Osteoblast (primary cell): ENCODE data around the gene FAM3B. TPM values are rescaled to one million over a fixed set of nuclear protein-coding genes. Genes with fewer than 3 reads are reported as not detected.

Source experiments
- DNase-seq: peaks from one replicate; pipeline ENCODE4 v3.0.0; 2011; ENCODE audit warnings: low spot score, mixed read lengths; ENCODE audit not compliant: insufficient read length; ENCODE audit errors: missing footprints
- H2AFZ ChIP-seq: 2 replicates; pipeline ENCODE4 v1.6.0; 2011; ENCODE audit warnings: mild to moderate bottlenecking, low read length
- H3K27ac ChIP-seq: 2 replicates; pipeline ENCODE4 v1.5.1; 2011; ENCODE audit warnings: mild to moderate bottlenecking, low read depth, low read length, moderate library complexity
- H3K27me3 ChIP-seq: 2 replicates; pipeline ENCODE4 v1.6.0; 2012; ENCODE audit warnings: mild to moderate bottlenecking, control low read depth, inconsistent platforms, low read length, moderate library complexity; ENCODE audit not compliant: insufficient read depth
- H3K36me3 ChIP-seq: 2 replicates; pipeline ENCODE4 v1.5.1; 2011; ENCODE audit warnings: mild to moderate bottlenecking, low read length, control low read depth, moderate library complexity; ENCODE audit not compliant: insufficient read depth
- H3K4me1 ChIP-seq: 2 replicates; pipeline ENCODE4 v1.5.1; 2011; ENCODE audit warnings: mild to moderate bottlenecking, low read length, control low read depth, moderate library complexity; ENCODE audit not compliant: insufficient read depth
- H3K4me2 ChIP-seq: 2 replicates; pipeline ENCODE4 v1.6.0; 2011; ENCODE audit warnings: mild to moderate bottlenecking, low read length; ENCODE audit not compliant: insufficient read depth
- H3K4me3 ChIP-seq: fragments of 200-600 bp; sonication (generic); 3 replicates; pipeline ENCODE4 v1.5.1; 2012; ENCODE audit warnings: mild to moderate bottlenecking, low read length, inconsistent platforms; ENCODE audit not compliant: insufficient read depth
- H3K79me2 ChIP-seq: 2 replicates; pipeline ENCODE4 v1.6.0; 2012; ENCODE audit warnings: mild to moderate bottlenecking, low read length, control low read depth, inconsistent platforms; ENCODE audit not compliant: insufficient read depth
- H3K9me3 ChIP-seq: 2 replicates; pipeline ENCODE4 v1.5.1; 2011; ENCODE audit warnings: low read depth, low read length, control low read depth
- H4K20me1 ChIP-seq: 2 replicates; pipeline ENCODE4 v1.6.0; 2012; ENCODE audit warnings: mild to moderate bottlenecking, low read length, control low read depth; ENCODE audit not compliant: insufficient read depth
- total RNA-seq: library from RNA; depleted of rRNA; stranded (reverse); fragments of >200 nt; gene quantifications from 2 replicates; pipeline ENCODE4 v1.2.3, GENCODE V29; 2012
- TF ChIP-seq, protein P1 (sequence below): IDR thresholded peaks from 2 replicates; pipeline ENCODE4 v1.5.1; 2011; ENCODE audit warnings: mild to moderate bottlenecking, low read depth, low read length, moderate library complexity; ENCODE audit errors: extremely low read depth

The FAM3B gene
- total RNA-seq, 1 donor = not detected

GRCh38 chr21:41315726-41316125 lies 875 bp upstream of the FAM3B start:
- Histone ChIP-seq H3K9me3 (no peaks in the 10 kb centered on the region), H3K4me2 (no peak overlapping the region), H3K36me3 (no peaks in the 10 kb centered on the region), H4K20me1 (no peaks in the 10 kb centered on the region), H3K4me1 (no peaks in the 10 kb centered on the region), H2AFZ (no peak overlapping the region), H3K27ac (no peak overlapping the region), H3K79me2 (no peaks in the 10 kb centered on the region), H3K27me3 (peaks cover 32% of the 10 kb centered on the region), H3K4me3 (no peak overlapping the region)
- peak; percentile 69 for DNase-seq
- TF ChIP-seq, protein P1, sequence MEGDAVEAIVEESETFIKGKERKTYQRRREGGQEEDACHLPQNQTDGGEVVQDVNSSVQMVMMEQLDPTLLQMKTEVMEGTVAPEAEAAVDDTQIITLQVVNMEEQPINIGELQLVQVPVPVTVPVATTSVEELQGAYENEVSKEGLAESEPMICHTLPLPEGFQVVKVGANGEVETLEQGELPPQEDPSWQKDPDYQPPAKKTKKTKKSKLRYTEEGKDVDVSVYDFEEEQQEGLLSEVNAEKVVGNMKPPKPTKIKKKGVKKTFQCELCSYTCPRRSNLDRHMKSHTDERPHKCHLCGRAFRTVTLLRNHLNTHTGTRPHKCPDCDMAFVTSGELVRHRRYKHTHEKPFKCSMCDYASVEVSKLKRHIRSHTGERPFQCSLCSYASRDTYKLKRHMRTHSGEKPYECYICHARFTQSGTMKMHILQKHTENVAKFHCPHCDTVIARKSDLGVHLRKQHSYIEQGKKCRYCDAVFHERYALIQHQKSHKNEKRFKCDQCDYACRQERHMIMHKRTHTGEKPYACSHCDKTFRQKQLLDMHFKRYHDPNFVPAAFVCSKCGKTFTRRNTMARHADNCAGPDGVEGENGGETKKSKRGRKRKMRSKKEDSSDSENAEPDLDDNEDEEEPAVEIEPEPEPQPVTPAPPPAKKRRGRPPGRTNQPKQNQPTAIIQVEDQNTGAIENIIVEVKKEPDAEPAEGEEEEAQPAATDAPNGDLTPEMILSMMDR = no peak

DNA sequence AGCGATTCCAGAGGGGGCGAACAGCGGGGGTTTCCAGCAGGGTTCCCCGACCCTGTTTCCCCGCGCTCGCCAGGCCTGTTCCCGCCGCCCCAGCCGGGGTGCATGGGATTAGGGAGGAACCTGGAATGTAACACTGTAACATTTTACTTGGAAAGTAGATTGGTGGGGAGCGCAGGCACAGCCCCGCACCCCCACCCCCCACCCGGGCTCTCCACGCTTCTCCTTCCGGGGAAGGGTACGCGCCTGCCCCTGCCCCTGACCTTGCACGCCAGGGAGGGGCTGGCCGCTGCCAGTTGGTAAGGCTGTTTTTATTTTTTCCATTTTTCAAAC lies 427 bp downstream of the FAM3B start:
- TF ChIP-seq, protein P1 = no peak
- Histone ChIP-seq H3K9me3 (no peaks in the 10 kb centered on the region), H3K4me3 (no peak overlapping the region), H2AFZ (no peak overlapping the region), H3K4me1 (no peaks in the 10 kb centered on the region), H3K4me2 (no peak overlapping the region), H3K27ac (no peak overlapping the region), H3K36me3 (no peaks in the 10 kb centered on the region), H3K27me3 (peaks cover 32% of the 10 kb centered on the region), H3K79me2 (no peaks in the 10 kb centered on the region), H4K20me1 (no peaks in the 10 kb centered on the region)
- no peak for DNase-seq

GRCh38 chr21:41317458-41317857 lies 857 bp downstream of the FAM3B start:
- Histone ChIP-seq H3K27ac (no peak overlapping the region), H2AFZ (no peak overlapping the region), H3K79me2 (no peaks in the 10 kb centered on the region), H3K9me3 (no peaks in the 10 kb centered on the region), H3K4me2 (no peak overlapping the region), H3K36me3 (no peaks in the 10 kb centered on the region), H3K4me3 (no peak overlapping the region), H3K27me3 (peaks cover 32% of the 10 kb centered on the region), H4K20me1 (no peaks in the 10 kb centered on the region), H3K4me1 (no peaks in the 10 kb centered on the region)
- no peak for DNase-seq
- TF ChIP-seq, protein P1 = no peak

- peaks cover 32% of the 10 kb centered on the region for H3K27me3 ChIP-seq
These were observed 1.6 kb downstream of the FAM3B start for GRCh38 chr21:41318218-41318617.

More at GRCh38 chr21:41318218-41318617, 1.6 kb downstream of the FAM3B start:
- no peak overlapping the region for H3K4me3 ChIP-seq
- H3K4me1 ChIP-seq = no peaks in the 10 kb centered on the region
- TF ChIP-seq, protein P1 = no peak
- no peak for DNase-seq
- no peaks in the 10 kb centered on the region for H3K36me3 ChIP-seq
- no peak overlapping the region for H2AFZ ChIP-seq
- H3K4me2 ChIP-seq = no peak overlapping the region
- H3K79me2 ChIP-seq = no peaks in the 10 kb centered on the region
- no peaks in the 10 kb centered on the region for H4K20me1 ChIP-seq
- no peak overlapping the region for H3K27ac ChIP-seq
- H3K9me3 ChIP-seq = no peaks in the 10 kb centered on the region
